Measurements from ENCODE around the gene C2orf74.
"Not testable (repeated sequence)": the region's sequence is repeated elsewhere in the genome, so short reads cannot be mapped to it uniquely, and the experiment has no call there.

The C2orf74 gene

GRCh38 chr2:61125123-61125710 is 36.8 kb upstream of the C2orf74 start:
- peaks cover 4 to 41% of the 10 kb centered on the region in 2 donors for H3K36me3 ChIP-seq (replicated peaks in 1 of 2; ENCODE audit: control insufficient read depth in 2 of 2, insufficient read depth in 2 of 2, low read length in 2 of 2)
- no peak overlapping the region for H3K27ac ChIP-seq (replicated peaks; ENCODE audit: low read length)
- no peak overlapping the region for H2BK15ac ChIP-seq (ENCODE audit: low read length)
- no peak overlapping the region for H3K4me2 ChIP-seq (ENCODE audit: insufficient read depth, low read length, poor library complexity, severe bottlenecking)
- no CpG with 5 or more reads among the region's 3 CpGs for WGBS, 2 donors (ENCODE audit: extremely low coverage in 2 of 2, insufficient read length in 2 of 2, insufficient replicate concordance in 1 of 2)
- no peak overlapping the region for H2BK12ac ChIP-seq (ENCODE audit: low read length)
- H2AK5ac ChIP-seq (ENCODE audit: low read depth, low read length), result no peak overlapping the region
- H3K27me3 ChIP-seq (ENCODE audit: control insufficient read depth in 3 of 3, insufficient read depth in 3 of 3, low read depth in 1 of 3, low read length in 3 of 3), result no peaks in the 10 kb centered on the region
- H3K79me1 ChIP-seq (ENCODE audit: low read depth, low read length), result no peaks in the 10 kb centered on the region
- H3K18ac ChIP-seq (ENCODE audit: low read length), result no peak overlapping the region
- no peak for DNase-seq (ENCODE audit: low spot score)
- no peak overlapping the region for H4K8ac ChIP-seq (ENCODE audit: low read depth, low read length)
- no peak overlapping the region for H2BK5ac ChIP-seq (ENCODE audit: low read length)
- H2BK120ac ChIP-seq (ENCODE audit: low read depth, low read length), result no peak overlapping the region
- H3K14ac ChIP-seq (ENCODE audit: low read length), result no peak overlapping the region
- no peak overlapping the region for H3K4ac ChIP-seq (ENCODE audit: low read length)
- no peak overlapping the region for H3K23ac ChIP-seq (ENCODE audit: low read depth, low read length, poor library complexity)
- no peak overlapping the region for H3K4me3 ChIP-seq (ENCODE audit: low read length in 2 of 2)
- no peaks in the 10 kb centered on the region for H3K4me1 ChIP-seq (ENCODE audit: control insufficient read depth in 2 of 2, insufficient read depth in 1 of 2, low read depth in 1 of 2, low read length in 2 of 2)
- no peak overlapping the region for H3K9ac ChIP-seq (ENCODE audit: low read depth, low read length, poor library complexity)
- H2AFZ ChIP-seq (ENCODE audit: low read length), result no peak overlapping the region
- H4K91ac ChIP-seq (ENCODE audit: low read depth, low read length, poor library complexity), result no peak overlapping the region
- peaks cover 2% of the 10 kb centered on the region in 2 donors for H3K9me3 ChIP-seq (replicated peaks in 1 of 2; ENCODE audit: control insufficient read depth in 2 of 2, insufficient read depth in 1 of 2, low read depth in 1 of 2, low read length in 2 of 2)

- no peak overlapping the region for H3K18ac ChIP-seq (ENCODE audit: low read length)
- H3K14ac ChIP-seq (ENCODE audit: low read length), result no peak overlapping the region
- no CpG with 5 or more reads among the region's 3 CpGs for WGBS, 2 donors (ENCODE audit: extremely low coverage in 2 of 2, insufficient read length in 2 of 2, insufficient replicate concordance in 1 of 2)
- no peak overlapping the region for H2BK12ac ChIP-seq (ENCODE audit: low read length)
- H3K23ac ChIP-seq (ENCODE audit: low read depth, low read length, poor library complexity), result no peak overlapping the region
- H3K36me3 ChIP-seq (replicated peaks in 1 of 2; ENCODE audit: control insufficient read depth in 2 of 2, insufficient read depth in 2 of 2, low read length in 2 of 2), result peaks cover 0 to 35% of the 10 kb centered on the region in 2 donors
- DNase-seq (ENCODE audit: low spot score), result no peak
- H3K4me2 ChIP-seq (ENCODE audit: insufficient read depth, low read length, poor library complexity, severe bottlenecking), result no peak overlapping the region
- H3K4me3 ChIP-seq (ENCODE audit: low read length in 2 of 2), result no peak overlapping the region
- no peak overlapping the region for H2BK120ac ChIP-seq (ENCODE audit: low read depth, low read length)
- H2AK5ac ChIP-seq (ENCODE audit: low read depth, low read length), result no peak overlapping the region
- no peak overlapping the region for H2AFZ ChIP-seq (ENCODE audit: low read length)
- no peak overlapping the region for H3K27ac ChIP-seq (replicated peaks; ENCODE audit: low read length)
- peaks cover 2% of the 10 kb centered on the region in 2 donors for H3K9me3 ChIP-seq (replicated peaks in 1 of 2; ENCODE audit: control insufficient read depth in 2 of 2, insufficient read depth in 1 of 2, low read depth in 1 of 2, low read length in 2 of 2)
- no peaks in the 10 kb centered on the region for H3K79me1 ChIP-seq (ENCODE audit: low read depth, low read length)
- H4K91ac ChIP-seq (ENCODE audit: low read depth, low read length, poor library complexity), result no peak overlapping the region
- H2BK15ac ChIP-seq (ENCODE audit: low read length), result no peak overlapping the region
- no peak overlapping the region for H4K8ac ChIP-seq (ENCODE audit: low read depth, low read length)
- H3K9ac ChIP-seq (ENCODE audit: low read depth, low read length, poor library complexity), result no peak overlapping the region
- no peaks in the 10 kb centered on the region for H3K4me1 ChIP-seq (ENCODE audit: control insufficient read depth in 2 of 2, insufficient read depth in 1 of 2, low read depth in 1 of 2, low read length in 2 of 2)
- H3K27me3 ChIP-seq (ENCODE audit: control insufficient read depth in 3 of 3, insufficient read depth in 3 of 3, low read depth in 1 of 3, low read length in 3 of 3), result no peaks in the 10 kb centered on the region
- H3K4ac ChIP-seq (ENCODE audit: low read length), result no peak overlapping the region
- H2BK5ac ChIP-seq (ENCODE audit: low read length), result no peak overlapping the region
Observed at GRCh38 chr2:61125798-61126197, 36.2 kb upstream of the C2orf74 start.

- not testable (repeated sequence) for H3K9me3 ChIP-seq (replicated peaks in 1 of 2; ENCODE audit: control insufficient read depth in 2 of 2, insufficient read depth in 1 of 2, low read depth in 1 of 2, low read length in 2 of 2); H3K27ac ChIP-seq (replicated peaks; ENCODE audit: low read length); H3K27me3 ChIP-seq (ENCODE audit: control insufficient read depth in 3 of 3, insufficient read depth in 3 of 3, low read depth in 1 of 3, low read length in 3 of 3); H3K4ac ChIP-seq (ENCODE audit: low read length); H3K18ac ChIP-seq (ENCODE audit: low read length); H2BK12ac ChIP-seq (ENCODE audit: low read length); H3K23ac ChIP-seq (ENCODE audit: low read depth, low read length, poor library complexity); H3K4me2 ChIP-seq (ENCODE audit: insufficient read depth, low read length, poor library complexity, severe bottlenecking); DNase-seq (ENCODE audit: low spot score); H3K9ac ChIP-seq (ENCODE audit: low read depth, low read length, poor library complexity); H3K14ac ChIP-seq (ENCODE audit: low read length); H2BK15ac ChIP-seq (ENCODE audit: low read length); H2AK5ac ChIP-seq (ENCODE audit: low read depth, low read length); H2BK120ac ChIP-seq (ENCODE audit: low read depth, low read length); H3K4me3 ChIP-seq (ENCODE audit: low read length in 2 of 2); H4K8ac ChIP-seq (ENCODE audit: low read depth, low read length); H2BK5ac ChIP-seq (ENCODE audit: low read length); H3K79me1 ChIP-seq (ENCODE audit: low read depth, low read length); H2AFZ ChIP-seq (ENCODE audit: low read length); H4K91ac ChIP-seq (ENCODE audit: low read depth, low read length, poor library complexity); H3K4me1 ChIP-seq (ENCODE audit: control insufficient read depth in 2 of 2, insufficient read depth in 1 of 2, low read depth in 1 of 2, low read length in 2 of 2)
- no CpG with 5 or more reads among the region's 6 CpGs for WGBS, 2 donors (ENCODE audit: extremely low coverage in 2 of 2, insufficient read length in 2 of 2, insufficient replicate concordance in 1 of 2)
- H3K36me3 ChIP-seq (replicated peaks in 1 of 2; ENCODE audit: control insufficient read depth in 2 of 2, insufficient read depth in 2 of 2, low read length in 2 of 2), result peaks cover 0 to 12% of the 10 kb centered on the region in 2 donors
Observed at GRCh38 chr2:61128122-61128521, 33.9 kb upstream of the C2orf74 start.

- no CpG with 5 or more reads among the region's 4 CpGs for WGBS, 2 donors (ENCODE audit: extremely low coverage in 2 of 2, insufficient read length in 2 of 2, insufficient replicate concordance in 1 of 2)
- H3K9ac ChIP-seq (ENCODE audit: low read depth, low read length, poor library complexity), result no peak overlapping the region
- no peak overlapping the region for H2BK15ac ChIP-seq (ENCODE audit: low read length)
- no peaks in the 10 kb centered on the region for H3K4me1 ChIP-seq (ENCODE audit: control insufficient read depth in 2 of 2, insufficient read depth in 1 of 2, low read depth in 1 of 2, low read length in 2 of 2)
- H3K18ac ChIP-seq (ENCODE audit: low read length), result no peak overlapping the region
- no peak overlapping the region for H3K4ac ChIP-seq (ENCODE audit: low read length)
- no peak overlapping the region for H3K4me2 ChIP-seq (ENCODE audit: insufficient read depth, low read length, poor library complexity, severe bottlenecking)
- H2BK12ac ChIP-seq (ENCODE audit: low read length), result no peak overlapping the region
- no peak overlapping the region for H2AK5ac ChIP-seq (ENCODE audit: low read depth, low read length)
- no peak overlapping the region for H3K14ac ChIP-seq (ENCODE audit: low read length)
- no peak for DNase-seq (ENCODE audit: low spot score)
- H4K91ac ChIP-seq (ENCODE audit: low read depth, low read length, poor library complexity), result no peak overlapping the region
- H3K4me3 ChIP-seq (ENCODE audit: low read length in 2 of 2), result no peak overlapping the region
- H3K27me3 ChIP-seq (ENCODE audit: control insufficient read depth in 3 of 3, insufficient read depth in 3 of 3, low read depth in 1 of 3, low read length in 3 of 3), result no peaks in the 10 kb centered on the region
- H2BK5ac ChIP-seq (ENCODE audit: low read length), result no peak overlapping the region
- no peak overlapping the region for H4K8ac ChIP-seq (ENCODE audit: low read depth, low read length)
- H3K9me3 ChIP-seq (replicated peaks in 1 of 2; ENCODE audit: control insufficient read depth in 2 of 2, insufficient read depth in 1 of 2, low read depth in 1 of 2, low read length in 2 of 2), result no peaks in the 10 kb centered on the region
- H3K36me3 ChIP-seq (replicated peaks in 1 of 2; ENCODE audit: control insufficient read depth in 2 of 2, insufficient read depth in 2 of 2, low read length in 2 of 2), result no peaks in the 10 kb centered on the region
- no peak overlapping the region for H2AFZ ChIP-seq (ENCODE audit: low read length)
- H2BK120ac ChIP-seq (ENCODE audit: low read depth, low read length), result no peak overlapping the region
- no peak overlapping the region for H3K23ac ChIP-seq (ENCODE audit: low read depth, low read length, poor library complexity)
- no peaks in the 10 kb centered on the region for H3K79me1 ChIP-seq (ENCODE audit: low read depth, low read length)
- no peak overlapping the region for H3K27ac ChIP-seq (replicated peaks; ENCODE audit: low read length)
Observed at GRCh38 chr2:61134141-61134540, 27.8 kb upstream of the C2orf74 start.

All from neuronal stem cell (in vitro differentiated cells).